ENCODE results near the gene PELI2.

Gene PELI2

DNA sequence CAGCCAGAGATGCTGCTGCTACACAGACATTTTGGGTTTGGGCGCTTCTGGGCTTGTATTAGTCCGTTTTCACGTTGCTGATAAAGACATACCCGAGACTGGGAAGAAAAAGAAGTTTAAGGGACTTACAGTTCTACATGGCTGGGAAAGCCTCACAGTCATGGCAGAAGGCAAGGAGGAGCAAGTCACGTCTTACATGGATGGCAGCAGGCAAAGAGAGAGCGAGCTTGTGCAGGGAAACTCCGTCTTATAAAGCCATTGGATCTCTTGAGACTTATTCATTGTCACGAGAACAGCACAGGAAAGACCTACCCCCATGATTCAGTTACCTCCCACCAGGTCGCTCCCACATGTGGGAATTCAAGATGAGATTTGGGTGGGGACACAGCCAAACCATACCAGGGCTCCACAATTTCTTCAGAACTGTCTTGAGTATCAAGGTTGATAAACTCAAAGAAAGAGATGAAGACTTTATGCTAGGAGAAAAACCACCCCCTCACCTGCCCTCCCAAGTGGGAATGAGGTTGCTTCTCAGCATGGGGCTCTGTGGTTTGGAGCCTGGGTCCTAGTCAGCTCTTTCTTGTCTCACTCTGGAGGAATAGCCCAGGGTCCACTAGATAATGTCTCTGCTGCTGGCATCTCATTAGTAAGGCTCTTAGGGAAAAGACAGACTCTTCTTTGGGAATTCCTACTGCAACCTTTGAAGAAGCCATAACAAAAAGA lies 200.3 kb downstream of the PELI2 start:
- DNase-seq = no peak

DNA sequence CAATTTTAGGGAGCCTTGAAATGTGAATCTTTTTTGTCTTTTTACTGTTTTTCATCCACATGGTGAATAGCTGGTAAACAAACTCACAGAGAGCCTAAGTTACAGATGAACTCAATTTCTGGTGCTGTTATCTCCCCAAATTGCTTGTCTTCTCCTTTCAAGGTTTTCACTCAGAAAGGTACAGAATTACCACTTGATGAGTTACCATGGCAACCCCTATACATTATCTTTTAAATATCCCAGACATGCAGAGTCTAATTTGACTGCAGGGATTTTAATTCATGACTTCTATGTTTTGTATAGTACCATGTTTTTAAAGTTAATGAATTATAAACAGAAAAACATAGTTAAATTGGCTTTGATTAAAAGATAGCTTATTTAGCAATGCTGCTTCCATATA lies 203.7 kb downstream of the PELI2 start:
- no peak for DNase-seq

DNA sequence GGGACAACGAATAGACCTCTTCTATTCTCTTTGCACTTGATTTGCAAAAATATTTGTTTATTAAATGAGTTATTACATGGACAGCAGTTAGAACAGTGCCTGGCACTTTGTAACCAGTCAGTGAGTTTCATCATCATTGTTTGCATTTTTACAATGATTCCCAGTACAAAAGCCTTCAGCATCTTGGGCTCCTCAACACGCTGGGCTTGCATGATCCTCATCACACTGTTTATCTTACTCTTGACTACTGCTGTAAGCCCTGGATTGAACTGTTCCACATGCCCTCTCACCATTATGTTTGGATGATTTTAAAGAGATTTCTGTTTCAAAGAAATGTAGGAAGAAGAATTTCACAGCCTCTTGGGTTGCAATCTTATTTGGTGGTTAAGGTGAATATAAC lies 204.3 kb downstream of the PELI2 start:
- DNase-seq = no peak

DNA sequence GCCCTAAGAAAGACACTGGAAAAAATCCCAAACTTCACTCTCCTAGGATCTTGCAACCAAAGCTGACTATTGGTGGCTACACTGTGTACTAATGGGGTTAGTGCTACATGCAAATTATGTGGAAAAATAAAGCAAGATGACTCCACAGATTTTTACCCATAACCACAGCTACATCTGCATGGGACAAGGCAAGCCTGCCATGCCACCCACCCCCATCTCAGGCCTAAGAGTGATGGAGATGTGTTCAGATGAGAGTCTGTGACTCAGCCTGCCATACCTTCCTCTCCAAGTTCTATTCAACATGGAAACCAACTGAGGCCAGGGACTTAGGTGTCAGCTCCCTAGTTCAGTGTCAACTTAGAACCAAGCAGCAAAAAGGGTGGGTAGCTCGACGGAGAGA lies 206.2 kb downstream of the PELI2 start:
- no peak for DNase-seq

DNA sequence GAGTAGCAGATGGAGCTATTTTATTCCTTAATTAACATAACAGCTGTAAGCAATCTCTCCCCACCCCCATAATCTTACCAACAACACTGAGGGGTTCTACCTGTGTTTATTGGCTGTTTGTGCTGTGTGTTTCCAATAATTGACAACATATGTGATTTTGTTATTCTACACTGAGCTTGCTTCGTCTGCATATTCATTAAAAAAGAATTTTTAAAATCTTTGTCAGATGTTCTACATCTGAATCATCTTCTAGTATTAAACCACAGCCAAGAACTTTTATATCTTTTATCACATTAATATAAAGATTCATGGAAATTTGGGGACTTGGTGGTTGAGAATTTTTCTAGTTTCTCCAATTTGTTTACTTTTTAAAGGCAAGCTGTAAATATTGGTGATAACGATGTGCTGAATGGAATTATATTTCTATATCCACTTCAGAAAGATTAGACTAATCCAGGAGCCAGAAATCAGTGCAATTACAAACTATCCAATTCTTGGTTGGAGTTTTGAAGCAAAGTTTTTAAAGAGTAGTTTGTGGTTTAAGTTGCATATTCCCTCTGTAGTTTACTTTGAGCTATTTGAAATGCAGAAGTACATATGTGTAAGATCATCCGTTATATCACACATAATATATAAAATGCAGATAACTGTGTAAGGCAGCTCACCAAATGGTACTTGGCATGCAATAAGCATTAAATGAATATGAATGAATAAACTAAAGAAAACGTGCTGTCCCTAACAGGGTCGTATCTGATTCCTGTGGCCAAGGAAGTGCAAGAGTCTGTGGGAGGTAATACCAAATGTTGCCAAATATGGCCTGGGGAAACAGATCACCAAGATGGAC lies 206.9 kb downstream of the PELI2 start:
- no peak for DNase-seq

DNA sequence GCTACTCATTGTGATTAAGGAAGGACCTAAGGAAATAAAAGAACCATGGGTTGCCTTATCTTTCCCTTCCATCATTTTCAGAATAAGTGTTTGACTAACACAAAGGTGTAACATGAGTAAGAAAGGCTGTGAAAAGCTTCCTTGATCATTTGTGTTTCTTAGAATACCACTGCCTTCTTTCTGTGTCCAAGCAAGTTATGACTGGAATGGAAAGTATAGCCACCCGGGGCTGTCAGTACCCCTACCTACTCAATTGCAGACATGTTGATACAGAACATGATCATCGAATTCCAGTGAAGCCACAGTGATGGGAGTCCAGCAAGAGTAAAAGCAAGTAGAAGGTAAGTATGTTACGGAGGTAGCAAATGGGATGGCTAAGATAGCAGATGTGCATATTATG lies 209.8 kb downstream of the PELI2 start:
- DNase-seq = no peak

DNA sequence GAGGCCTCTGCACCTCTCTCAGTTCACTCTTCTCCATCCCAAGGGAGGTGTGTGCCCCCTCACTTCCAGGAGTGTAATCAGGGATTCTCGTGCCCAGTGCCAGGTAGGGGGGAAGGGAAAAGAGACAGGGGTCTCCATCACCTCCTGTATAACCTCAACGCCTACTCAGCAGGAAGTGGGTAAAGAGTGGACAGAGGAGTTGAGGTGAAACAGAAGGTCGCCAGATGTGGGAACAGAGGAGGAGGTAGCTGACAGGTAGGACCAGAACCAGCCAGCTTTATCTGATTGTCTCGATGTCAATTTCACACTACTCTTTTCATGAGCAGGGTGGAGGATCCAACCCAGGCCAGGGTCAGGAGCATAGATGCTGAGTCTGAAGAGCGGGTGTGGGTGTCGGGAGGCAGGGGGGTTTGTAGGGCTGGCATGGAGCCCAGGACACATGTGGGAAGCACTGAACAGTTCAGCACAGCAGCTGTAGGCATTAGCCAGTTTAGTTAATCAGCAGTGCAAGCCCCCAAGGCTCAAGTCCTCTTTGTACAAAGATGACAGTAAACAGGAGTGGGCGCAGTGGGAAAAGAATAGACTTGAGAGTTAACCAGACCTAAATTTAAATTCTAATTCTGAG lies 213.5 kb downstream of the PELI2 start:
- no peak for DNase-seq

DNA sequence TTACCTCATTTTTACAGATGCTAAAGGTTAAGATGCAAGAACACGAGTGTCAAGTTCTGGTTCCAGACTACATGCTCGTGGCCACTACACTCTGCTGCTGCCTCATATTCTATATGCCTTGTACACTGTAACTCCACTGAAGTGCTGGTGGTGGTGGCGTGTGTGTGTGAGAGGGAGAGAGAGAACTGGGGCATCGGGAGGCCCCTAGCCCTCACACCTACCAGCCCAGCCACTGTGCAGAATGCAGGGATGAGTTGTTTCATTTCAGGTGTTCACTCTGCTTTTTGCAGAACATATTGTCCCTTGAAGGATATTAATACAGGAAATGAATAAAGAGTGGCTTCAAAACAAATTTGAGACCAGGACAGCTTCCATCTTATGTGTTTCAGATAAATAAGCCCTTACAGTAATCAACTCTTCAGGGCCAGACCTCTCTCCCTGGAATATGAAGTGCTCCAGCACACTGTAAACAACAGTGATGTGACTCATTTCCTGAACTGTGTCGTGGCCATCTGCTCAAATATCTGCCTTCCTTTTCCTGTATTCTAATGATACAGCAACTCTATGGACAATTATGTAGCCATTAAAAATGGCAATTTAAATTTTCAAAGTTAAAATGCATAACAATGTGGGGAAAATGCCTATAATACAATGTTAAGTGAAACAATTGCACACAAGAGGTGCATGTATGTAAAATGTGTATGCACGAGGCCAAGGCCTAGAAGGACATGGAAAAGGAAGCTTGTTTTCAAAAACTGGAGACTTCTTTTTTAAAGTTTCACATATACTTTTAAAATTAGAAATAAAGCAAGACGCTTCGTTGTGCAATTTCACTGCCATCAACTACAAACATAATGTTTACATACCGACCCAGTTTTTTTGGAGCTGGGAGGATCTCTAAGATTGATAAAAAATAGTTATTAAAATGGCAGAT lies 215.4 kb downstream of the PELI2 start:
- DNase-seq = no peak

DNA sequence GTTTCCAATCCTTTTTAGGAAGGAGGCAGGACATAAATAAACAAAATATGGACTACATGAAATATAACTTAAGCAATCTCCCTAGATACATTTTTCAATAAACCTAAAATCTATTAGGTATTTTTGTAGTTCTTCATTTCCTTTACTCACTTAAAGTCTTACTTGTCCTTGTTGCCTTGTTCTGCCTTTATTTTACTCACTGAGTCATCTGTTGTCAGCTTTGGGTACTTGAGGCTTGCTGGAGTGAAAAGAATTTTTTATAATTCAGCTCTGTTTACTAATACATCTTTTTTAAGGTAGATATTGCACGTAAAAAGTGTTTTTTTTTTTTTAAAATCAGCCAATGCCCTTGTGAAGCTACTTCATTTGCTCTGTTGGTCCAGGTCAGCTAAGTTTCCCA lies 216.2 kb downstream of the PELI2 start:
- DNase-seq = no peak

DNA sequence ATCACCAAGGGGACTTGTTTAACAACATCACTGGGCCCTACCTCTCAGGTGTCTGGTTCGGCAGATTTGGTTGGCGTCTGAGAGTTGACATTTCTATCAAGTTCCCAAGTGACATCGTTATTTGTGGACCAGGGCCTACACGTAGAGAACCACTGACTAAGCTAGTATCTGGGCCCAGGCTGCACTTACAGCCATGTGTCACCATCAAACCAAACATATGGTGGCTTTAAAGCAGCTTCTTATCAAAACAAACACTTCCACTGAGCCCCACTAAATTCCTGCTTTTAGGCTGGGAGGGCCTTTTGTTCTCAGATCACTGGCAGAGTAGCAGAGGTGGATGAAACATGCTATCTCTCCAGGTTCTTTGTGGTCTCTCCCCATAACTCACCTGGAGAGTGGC lies 220.5 kb downstream of the PELI2 start:
- DNase-seq = no peak

DNA sequence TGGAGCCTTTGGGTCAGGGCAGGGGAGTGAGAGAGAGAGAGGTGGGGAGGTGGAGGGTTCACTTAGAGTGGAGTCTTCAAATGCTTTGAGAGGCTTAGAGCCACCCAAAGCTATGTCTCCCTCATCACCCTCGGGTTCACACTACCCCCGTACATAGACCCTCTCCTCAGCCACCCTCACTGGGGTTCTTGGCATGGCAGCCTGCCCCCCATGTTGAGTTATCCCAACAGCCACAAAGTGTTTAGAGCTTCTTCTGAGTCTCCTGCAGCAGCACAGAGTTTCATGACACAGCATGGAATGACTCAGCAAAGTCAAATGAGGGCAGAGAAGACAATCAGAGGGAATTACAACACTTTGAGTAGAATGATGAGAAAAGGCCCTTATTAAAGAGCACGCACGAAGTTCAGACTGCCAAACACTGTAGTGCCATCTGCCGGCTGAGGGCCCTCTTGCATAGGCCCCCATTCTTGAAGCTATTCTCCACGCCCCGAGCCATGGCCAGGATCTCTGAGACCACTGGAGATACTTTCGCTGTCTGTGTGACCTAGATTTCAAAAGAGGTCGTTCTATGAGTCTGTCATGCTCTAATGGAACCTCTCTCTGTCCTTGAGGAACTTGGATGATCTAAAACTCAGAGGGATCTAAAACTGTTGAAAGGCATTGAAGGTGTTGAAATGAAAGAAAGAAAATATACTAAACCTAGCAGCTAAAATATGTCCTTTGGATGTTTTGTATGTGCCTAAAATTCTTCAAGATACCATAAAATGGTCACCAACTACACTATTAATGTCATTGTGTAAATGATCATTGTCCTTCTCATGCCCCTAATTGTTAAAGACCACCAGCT lies 221.9 kb downstream of the PELI2 start:
- DNase-seq = peak; percentile 89

DNA sequence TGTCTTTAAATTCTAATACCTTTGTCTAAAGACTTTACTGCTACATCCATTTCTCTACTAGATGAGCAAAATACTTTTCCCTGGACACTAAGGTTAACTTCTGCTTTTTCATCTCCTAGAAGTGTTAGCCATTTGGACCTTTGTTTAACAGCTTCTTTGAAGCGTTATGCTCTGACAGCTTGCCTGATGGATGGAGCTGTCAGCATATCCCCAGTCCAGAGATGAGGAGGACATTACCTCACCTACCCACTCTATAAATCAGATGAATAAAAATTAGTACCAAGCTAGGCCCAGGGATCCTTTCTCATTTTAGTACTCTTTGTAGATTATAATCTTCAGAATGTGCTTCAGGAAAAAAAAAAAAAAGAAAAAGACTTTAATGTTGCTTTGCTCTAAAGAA lies 222.7 kb downstream of the PELI2 start:
- peak; percentile 29 for DNase-seq

DNA sequence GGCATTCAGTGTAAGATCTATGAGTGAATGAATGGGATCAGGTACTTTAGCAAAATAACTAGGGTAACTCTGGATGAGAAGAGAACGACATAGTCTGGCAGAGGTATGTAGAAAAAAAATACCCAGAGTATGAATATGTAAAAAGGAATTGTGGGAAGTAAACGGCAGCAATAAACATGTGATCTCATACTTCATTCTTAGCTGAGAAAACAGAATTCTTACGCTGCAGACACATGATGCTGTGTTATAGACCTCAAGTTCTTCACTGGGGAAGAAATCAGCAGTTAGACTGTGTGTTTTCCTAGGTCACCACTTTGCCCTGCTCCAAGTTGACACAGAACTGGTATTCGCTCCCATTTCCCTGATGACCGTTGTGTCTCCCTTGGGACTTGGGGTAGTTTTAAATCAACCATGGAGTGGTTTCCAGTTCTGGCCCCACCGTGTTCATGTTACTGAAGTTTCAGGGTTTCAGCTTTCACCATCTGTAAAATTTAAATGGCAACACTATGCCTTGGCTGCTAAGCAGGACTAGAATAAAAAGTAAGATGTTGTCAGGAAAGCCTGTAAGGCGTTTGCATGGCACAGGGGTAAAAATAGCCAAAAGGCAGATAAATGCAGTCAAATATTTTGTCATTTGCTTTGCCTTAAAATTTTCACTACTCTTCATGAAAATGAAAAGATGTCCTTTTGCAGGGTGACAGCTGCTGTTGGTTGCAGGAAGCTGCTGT lies 223.7 kb downstream of the PELI2 start:
- no peak for DNase-seq

DNA sequence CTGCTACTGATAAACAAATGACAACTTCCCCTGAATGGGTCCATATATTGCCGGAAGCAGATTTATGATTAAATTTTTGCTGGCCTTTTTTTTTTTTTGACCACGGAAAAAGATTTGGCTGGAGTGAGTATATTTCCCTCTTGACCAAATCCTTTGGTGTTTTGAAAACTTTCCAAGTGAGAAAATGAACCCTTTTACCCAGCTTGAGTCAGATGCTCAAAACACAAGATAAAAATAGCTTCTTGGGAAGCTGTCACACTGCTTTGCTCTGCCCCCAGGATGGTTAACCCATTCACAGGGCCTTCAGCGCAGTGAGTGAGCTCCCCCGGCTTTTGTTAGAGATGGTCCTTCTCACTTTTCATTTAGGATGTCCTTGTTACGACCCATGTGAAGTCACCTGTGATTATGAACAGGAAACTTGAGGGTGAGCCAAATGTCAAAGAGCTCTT lies 224.3 kb downstream of the PELI2 start:
- DNase-seq = no peak

DNA sequence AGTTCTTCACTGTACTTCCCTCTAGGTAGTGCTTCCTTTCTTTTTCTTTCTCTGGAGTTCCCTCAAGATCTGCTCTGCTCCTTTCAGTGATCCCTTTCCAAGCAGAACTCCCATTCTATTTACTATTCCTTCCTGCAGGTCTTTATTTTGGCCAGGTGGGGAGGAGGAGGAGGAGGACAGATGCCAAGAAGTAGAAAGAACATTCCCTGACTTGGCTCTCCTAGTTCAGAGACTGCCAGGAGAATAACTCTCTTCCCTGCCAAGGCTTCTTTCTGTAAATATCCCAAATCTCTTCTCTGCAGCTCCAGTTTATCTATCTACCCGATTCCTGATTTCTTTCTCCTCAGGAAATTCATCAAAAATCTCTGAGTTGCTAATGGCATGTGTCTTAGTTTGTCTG lies 231.7 kb downstream of the PELI2 start:
- no peak for DNase-seq
